NCI-H2171 treated with DMSO at 0.1 percent for 48 hours (cell line): ENCODE data around the gene OTOG.

Source experiments
- DNase-seq: peaks from one replicate; lab custom pipeline; 2025; lab: John Stamatoyannopoulos, UW

Gene OTOG

DNA sequence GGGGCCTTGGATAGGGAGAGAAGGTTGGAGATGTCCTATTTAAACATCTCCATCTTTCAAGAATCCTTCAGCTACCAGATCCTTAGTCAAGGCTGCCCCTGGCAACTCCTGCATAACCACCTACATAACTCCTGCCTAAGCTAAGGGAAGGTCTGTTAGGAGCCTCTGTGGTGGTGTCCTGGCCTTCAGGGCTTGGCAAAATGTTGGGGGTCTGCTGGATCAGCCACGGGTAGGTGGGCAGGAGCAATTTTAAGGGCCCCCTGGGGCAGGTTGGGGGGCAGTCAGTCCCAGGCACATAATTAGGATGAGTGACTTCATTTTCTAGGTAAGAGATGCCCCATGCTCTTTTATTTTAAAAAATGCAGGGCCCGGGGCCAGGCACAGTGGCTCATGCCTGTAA, 28.7 kb upstream of the OTOG start:
- DNase-seq, result no peak

DNA sequence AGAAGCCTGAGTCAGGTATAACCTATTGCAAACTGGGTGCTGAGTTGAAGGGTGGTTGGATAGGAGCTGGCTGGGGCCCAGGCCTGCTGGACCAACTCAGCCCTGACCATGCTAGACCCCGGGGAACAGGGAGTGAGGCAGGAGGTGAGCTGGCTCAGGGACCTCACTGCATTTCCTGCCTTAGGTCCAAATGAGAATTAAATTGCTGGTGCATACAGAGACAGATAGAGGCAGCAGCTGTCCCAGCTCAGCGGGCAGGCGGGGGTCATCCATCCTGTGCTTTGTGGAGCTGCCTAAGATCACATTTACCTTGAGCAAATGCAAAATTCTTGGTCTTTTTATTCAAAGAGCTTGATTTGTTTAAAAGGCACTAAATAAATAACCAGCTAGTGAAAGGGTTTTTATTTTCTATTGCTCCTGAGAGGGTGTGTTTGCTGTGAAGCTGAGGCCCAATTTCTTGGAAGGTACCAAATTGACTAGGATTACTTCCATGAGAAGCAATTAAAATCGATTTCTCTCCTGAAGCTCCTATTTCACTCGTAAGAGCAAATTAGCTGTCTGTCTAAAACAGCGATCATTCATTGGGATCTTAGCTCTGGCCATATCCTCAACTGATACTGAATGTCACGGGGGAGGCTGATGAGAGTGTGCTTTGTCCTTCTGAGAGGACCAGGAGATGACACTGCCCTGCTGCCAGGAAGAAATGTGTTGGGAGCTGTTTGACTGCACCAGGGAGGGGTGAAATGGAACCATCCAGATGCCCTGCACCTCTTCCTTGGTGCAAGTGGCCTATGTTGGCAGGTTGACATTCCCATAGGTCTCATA, 27.8 kb upstream of the OTOG start:
- no peak for DNase-seq

DNA sequence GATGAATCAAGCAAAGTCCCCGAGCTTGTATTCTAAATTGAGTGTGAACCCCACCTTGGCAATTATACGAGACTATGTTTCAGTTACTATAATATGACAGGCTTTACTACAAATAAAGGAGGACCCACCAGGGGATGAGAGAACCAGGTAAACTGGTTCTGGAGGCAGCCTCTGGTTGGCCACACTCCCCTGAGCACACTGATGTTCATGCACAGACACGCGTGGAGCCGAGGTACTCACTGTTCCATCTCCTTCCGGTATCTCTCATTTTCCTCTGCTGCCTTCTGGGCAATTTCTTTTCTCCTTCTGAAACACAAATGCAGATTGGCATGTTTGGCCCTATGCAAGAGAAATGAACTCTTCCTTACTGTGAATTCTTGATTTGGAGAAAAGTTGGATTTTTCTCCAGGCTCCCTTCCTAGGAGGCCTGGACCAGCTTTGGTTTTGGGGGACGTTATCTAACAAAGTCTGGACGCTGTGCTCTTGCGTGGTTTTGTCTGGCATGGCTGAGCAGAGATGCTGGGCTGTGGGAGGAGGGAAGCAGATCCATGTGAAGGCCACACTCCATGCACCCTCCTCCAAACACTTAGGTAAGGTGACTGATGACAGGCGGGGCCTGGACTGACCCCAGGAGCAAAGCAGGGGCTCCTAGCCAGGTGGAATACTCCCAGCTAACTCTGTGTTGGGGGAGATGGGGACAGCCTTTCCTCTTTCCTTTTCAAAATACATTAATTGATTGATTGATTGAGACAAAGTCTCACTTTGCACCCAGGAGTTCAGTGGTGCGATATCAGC, 25.8 kb upstream of the OTOG start:
- no peak for DNase-seq

DNA sequence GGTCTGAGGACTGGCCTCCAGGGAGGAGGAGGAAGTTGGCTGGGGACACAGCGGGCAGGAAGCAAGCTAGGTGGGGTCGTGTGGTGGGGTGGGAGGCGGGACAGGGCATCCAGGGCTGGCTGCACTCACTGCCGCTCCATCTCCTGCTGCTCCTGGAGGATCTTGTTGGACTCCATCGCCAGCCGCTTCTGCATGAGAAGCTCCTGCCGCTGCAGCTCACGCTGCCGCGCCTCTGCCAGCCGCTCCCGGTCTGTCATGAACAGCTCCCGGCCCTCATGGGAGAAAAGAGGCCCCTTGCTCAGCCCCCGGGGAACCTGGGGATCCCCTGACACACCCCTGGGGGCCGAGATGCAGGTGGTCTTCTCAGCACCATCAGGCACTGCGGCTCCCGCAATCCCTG, 24.4 kb upstream of the OTOG start:
- DNase-seq, result no peak

DNA sequence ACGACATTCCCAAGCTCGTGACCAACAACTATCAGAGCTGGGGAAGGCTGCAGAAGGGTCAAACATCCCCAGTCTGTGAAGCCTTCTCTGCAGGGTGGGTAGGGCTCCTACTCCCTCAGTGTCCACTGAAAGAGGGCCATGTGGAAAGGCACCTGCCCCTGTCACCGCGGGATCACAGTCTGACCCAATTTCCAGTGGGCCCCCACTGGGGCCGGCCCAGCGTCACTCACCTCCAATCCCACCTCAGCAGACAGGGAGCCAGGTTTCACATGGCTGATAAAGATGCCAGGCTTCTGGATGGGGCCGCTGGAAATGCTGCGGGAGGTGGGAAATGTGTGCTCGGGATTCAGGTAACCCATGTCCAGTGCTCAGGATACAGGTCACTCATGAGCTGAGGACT, 22.8 kb upstream of the OTOG start:
- DNase-seq, result no peak

DNA sequence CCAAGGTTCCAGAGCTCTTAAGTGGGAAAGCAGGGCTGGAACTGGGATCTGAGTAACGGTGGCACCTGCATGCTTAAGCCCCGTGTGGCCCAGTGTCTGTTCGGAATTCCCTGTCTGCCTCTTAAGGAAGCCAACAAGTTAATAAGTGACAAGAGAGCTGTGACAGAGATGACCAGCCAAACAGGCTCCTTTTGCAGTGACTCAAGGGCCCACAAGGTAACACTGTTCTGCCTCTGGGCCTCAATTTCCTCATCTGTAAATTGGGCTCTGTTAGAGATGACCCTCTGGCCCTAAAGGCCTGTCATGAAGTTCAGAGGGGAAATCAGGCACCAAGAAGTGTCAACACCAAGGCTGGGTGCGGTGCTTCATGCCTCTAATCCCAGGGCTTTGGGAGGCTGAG, 21.5 kb upstream of the OTOG start:
- DNase-seq, result no peak

DNA sequence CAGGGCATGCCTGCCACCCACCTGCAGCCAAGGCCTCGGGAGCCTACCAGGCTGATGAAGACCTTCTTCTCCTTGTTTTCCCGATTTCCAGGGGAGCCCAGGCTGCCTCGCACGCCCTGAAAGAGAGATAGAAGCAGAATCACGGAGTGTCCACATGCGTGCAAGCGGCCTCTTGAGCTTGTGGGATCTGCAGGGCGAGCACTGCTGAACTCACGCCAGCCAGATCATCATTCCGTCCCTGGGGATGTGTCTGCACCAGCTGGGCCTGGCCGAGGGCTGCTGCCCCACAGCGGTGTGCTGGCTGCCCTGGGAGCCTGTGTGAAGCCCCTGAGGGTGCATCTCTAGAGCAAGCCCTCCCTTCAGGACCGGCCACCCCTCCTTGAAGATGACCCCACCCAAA, 20.7 kb upstream of the OTOG start:
- DNase-seq, result no peak

DNA sequence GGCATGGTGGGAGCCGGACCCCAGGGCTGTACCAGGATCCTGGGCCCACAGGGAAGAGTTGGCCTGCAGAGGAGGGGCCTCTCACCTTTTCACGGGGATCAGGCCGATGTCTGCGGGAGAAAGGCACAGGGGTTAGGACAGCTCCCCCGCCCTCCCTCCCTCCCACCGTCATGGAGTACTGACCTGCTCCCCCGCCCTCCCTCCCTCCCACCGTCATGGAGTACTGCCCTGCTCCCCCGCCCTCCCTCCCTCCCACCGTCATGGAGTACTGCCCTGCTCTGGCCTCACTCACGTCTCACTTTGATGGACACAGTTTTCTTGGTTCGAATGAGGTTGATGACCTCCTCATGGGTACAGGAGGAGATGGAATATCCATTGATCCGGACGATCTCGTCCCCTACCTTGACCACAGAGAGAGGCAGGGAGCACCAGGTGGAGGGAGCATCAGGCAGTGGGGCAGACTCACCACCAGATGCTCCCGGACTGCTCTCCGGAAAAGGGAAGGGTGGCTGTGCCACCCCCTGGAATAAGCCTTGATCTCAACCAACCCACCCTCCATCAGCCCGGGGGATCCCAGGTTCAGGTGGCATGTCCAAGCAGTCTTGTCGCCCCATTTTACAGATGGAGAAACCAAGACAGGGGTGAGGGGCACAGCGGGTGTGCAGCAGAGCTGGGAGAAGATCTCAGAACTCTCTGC, 20.0 kb upstream of the OTOG start:
- no peak for DNase-seq

DNA sequence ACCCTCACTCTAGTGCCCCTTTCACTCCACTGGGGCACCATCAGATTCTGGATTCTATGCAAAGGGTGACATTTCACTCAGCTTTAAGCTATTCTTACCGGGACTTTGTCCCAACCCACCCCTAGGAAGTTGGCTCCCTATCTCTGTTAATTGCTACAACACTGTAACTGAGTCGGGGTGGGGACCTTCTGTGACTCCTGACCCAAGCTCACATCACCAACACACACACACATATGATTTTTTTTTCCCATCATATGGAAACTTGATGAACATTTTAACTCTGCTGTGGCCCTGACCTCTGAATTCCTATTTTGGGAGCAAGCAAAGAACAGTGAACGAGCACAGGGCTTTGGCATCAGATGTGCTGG, 19.4 kb upstream of the OTOG start:
- no peak for DNase-seq

DNA sequence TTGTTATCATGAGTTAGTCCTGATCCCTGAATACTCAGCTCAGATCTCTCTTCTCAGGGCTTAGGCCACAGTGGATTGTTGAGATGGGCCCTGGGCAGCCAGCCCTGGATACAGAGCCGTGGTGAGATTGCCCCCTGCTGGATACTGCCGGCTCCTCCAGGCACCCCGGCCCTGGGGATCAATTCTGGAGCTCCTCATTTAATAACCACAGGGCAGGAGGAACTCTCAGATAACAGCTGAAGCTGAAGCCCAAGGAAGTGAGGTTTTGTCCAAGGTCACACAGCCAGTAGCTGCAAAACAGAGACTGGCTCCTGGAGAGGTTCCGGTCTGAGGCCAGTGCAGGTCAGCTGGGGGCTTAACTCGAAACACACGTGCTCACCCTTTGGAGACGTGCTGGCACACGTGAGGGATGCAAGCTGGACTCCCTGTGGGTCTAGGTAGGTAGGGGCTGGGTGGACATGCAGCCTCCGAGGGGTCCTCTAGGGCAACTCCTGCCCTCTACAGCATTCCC, 18.8 kb upstream of the OTOG start:
- no peak for DNase-seq

DNA sequence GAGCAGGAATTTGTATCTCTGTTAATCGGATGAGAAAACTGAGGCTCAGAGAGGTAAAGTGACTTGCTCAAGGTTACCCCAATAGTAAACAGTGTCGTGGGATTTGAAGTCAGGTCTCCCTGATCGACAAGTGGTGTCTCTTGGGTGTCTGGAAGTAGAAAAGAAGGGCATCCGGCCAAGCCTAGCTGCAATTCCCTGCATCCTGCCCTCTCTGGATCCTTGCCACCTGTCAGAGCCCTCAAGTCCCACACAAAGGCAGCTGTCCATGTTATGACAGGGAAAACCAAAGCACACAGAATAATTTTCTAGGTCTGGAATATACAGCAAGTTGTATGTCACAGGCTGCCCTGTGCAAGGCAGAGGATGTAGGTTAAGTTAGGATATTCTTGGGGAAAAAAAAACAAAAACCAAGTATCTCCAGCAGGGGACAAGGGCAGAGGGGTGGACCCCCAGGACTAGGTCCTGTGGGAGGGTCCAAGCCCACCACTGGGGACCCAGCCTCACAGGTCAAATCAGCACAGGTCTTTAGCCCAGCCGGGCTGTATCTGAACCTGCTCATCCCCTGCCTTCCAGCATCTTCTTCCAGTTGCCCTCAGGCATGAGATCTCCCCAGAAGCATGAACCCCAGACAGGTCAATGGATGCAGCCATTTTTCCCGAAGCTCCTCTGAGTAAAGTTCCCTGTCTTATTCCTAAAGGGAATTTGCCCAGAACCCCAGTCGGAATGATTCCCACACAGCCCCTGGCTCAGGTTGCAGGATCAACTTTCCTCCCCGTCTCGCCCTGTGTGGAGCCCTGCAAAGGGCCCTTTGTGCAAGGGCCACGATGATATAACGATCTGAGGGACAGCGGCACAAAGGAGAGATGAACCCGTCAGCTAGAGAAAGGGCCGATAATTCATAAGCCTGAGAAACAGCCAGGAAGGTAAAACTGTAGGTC, 17.9 kb upstream of the OTOG start:
- no peak for DNase-seq

DNA sequence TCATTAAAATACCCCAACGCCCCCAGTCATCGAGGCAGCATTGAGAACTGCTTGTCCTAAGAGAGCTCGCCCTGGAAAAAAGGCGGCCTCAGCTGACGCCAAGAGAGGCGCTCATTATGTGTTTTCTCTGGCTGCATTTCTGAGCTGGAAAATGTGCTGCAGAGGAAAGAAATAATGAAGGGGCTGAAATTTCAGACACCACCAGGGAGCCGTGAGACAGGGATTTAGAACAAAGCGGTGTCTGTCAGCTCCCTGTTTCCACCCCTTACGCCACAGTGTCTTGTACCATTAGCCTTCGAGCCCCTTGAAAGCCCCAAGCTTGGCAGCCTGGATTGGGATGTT, 17.2 kb upstream of the OTOG start:
- DNase-seq, result no peak

DNA sequence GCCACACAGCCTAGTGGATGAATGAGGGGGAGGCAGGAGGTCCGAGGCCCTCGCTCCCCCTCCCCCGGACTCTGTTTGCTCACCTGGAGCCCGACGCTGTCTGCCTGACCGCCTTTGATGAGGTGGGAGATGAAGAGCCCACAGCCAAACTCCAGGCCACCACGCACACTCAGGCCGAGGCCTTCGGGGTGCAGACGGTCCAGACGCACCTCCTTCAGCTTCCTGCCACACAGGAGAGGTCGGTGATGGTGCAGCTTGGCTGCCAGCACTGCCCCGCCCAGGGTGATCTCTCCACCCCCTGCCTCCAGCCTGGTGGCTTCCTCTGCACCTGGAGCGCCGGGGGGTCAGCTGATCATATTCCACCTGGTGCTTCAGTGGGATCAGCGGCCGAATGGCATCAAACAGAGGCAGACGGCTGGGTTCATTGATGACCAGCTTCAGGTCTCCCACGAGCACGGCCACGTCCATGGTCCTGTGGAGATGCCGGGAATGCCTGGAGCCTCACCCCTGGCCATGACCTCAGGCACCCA, 15.9 kb upstream of the OTOG start:
- no peak for DNase-seq

DNA sequence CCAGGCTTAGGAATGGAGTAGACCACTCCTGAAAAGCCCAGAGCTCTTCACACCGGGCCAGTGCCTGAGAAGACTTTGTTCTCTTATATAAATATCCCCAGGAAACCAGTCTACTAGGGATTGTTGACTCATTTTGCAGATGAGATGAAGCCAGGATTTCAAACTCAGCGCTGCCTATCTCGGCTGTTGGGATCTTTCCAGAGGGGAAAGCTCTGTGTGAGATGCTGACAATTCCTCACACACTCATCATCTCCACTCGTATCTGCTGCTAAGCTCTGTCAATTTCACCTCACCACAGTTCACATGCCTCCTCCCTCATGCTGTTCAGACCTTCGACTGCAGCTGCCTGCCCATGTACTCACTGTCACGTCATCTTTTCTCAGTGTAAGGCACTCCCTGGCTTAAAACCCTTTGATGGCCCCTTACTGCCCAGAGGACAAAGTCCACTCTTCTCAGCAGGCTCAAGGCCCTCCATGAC, 15.4 kb upstream of the OTOG start:
- no peak for DNase-seq

DNA sequence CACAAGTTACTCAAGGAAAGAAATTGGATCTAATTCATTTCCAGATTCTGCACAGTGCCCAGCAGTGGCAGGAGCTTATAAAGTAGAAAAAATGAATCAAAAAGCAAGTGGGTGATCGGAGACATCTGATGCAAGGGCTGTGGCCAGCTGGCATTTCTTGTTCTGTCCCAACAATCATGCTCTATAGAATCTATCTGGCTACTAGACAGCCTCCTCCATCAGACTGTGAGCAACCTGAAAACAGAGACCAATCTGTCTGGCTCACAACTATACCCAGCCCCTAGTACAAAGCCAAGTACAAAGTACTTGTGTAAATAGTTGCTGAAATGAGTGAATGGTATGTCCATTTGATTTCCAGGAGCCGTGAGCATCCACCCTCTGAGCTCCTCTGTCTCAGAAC, 14.3 kb upstream of the OTOG start:
- DNase-seq, result no peak

DNA sequence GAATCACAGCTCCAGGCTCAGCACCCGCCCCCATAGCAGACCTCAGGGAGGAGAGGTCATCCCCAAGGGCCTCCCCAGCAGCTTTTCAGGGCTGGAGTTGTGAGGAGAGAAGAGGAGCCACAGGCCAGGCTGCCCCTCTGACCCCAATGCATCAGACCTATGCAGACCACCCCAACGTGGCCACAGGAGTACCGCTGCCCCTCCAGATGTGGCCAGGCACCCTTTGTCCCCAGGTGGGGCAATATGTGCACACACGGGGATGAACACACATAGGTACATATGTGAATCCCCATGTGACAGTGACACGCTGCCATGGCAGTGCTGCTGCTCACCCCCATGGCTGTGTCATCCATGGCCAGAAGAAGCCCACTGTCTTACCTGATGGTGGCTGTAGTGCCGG, 13.7 kb upstream of the OTOG start:
- DNase-seq, result no peak

DNA sequence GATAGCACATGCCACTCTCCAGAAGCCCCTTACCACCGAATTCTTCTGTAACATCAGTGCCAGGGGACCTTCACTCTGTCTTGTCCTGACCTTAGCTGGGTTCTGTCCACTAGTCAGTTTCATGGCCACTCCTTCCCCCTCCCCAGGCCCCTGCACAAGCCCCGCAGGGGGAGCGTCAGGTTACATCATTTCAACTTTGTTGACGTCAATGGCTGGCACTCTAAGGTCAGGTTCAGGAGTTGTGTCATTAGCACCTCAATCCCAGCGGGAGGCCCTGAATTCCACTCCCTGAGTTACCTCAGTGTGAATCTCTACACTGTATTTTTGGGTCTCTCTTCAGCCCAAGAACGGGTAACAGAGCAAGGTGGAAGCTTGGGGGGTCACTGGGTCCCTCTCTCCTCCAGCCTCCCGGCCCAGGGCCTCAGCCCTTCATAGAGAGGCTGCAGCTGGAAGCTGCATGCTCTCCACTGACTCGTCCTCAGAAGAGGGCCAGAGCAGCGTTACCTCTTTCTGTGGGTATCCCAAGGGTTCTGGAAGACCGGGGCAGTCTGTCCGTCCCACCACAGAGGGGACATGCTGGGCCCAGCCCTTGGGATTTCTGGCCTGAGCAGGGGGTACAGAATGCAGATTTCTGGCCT, 13.2 kb upstream of the OTOG start:
- no peak for DNase-seq

DNA sequence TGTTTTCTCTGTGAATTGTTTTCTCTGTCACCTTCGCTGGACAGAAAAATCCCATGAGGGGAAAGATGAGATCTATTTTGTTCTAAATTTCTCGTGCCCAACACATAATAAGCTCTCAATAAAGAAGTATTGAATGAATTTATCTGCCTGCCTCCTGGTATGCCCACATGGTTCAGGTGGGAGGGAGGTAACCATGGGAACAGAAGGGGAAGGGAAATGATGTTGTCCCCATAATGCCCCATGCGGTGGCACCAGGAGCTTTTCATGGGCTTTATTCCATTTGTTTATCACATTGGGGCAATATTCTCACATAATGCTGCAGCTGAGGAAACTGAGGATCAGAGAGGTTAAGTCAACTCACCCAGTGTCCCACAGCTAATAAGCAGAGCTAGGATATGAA, 11.6 kb upstream of the OTOG start:
- DNase-seq, result no peak

DNA sequence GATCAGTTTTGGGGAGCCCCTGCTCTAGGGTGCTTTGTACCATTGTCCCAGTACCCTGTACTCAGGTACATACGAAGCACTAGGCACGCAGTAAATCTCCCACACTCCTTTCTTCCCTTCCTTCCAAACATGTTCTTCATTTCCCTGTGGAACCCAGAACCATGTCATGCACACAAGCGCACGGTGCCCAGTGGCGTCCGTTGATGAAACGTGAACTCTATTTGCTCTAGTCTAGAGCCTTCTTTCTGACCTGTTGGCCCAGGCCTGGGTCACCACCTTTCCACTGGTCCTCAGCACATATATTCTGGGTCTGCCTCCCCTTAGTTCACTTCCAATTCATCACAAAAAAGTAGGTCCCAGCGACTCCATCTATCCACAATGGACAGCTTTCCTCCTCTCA, 9.8 kb upstream of the OTOG start:
- no peak for DNase-seq

DNA sequence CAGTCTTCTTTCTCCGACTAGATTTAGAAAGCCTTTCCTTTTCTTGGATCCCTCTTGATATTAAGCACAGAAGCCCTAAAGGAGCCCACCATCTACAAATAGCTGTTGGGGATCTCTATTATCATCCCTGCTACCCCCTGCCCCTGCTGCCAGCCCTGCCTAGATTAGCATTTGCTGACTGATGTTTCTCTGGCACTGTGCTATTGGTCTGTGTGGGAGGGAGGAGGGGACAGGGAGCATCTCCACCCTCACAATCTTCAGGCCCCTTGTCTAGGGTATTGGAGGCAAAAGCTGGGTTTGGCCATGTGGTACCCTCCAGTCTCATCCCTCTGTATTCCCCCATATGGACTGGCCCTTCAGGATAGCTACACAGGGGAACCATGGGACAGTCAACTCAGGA, 9.0 kb upstream of the OTOG start:
- no peak for DNase-seq

DNA sequence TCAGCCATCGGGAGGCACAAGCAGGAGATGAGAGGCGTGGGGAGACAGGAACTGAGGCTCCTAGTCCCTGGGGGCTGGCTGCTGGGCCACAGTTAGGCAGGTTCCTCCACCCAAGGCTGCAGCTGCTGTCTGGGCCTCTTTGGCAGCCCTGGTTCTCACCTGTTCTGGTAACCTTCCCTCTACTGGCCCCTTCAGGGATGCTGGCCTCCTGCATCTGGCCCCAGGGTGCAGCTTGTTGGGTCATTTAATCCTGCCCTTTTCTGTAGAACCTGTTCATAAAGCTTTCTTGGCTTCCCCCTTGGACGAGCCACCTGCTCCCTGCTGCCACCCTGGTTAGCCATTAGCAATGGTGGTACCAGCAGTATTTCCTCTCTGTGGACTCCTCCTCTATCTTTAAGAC, 8.3 kb upstream of the OTOG start:
- DNase-seq, result no peak
